GM23338 (cell line): ENCODE results near the gene CCDC92. TPM values are rescaled to one million over a fixed set of nuclear protein-coding genes. Genes with fewer than 3 reads are reported as not detected.

ENCODE experiments used
- ATAC-seq: fragments of 200-7000 bp; cut with Tn5 transposase; 3 replicates; pipeline ENCODE4 v1.9.1; 2020
- DNase-seq: peaks from one replicate; pipeline ENCODE4 v3.0.0-alpha.2; 2015; ENCODE audit warnings: low spot score
- H2AFZ ChIP-seq: fragments of 200-600 bp; sonication (generic); 2 replicates; pipeline ENCODE4 v1.8.0; 2016; ENCODE audit warnings: antibody characterized with exemption, mild to moderate bottlenecking, moderate library complexity
- H3F3A ChIP-seq: fragments of 200-600 bp; sonication (generic); replicated peaks from 2 replicates; pipeline ENCODE4 v1.8.0; 2017; ENCODE audit warnings: antibody characterized with exemption, mixed run types, low read depth
- H3K27ac ChIP-seq: fragments of 200-600 bp; sonication (generic); 2 replicates; pipeline ENCODE4 v1.6.1; 2016; ENCODE audit warnings: low read depth
- H3K27me3 ChIP-seq: fragments of 200-600 bp; sonication (generic); 2 replicates; pipeline ENCODE4 v1.8.0; 2016; ENCODE audit warnings: mild to moderate bottlenecking, mixed run types, moderate library complexity; ENCODE audit not compliant: insufficient read depth
- H3K36me3 ChIP-seq: fragments of 200-600 bp; sonication (generic); 2 replicates; pipeline ENCODE4 v1.8.0; 2016; ENCODE audit warnings: mild to moderate bottlenecking; ENCODE audit not compliant: insufficient read depth
- H3K4me1 ChIP-seq: fragments of 200-600 bp; sonication (generic); 2 replicates; pipeline ENCODE4 v1.8.0; 2016; ENCODE audit warnings: mild to moderate bottlenecking, moderate library complexity; ENCODE audit not compliant: insufficient read depth
- H3K4me2 ChIP-seq: fragments of 200-600 bp; sonication (generic); 2 replicates; pipeline ENCODE4 v1.7.1; 2017; ENCODE audit warnings: mixed run types
- H3K4me3 ChIP-seq: fragments of 200-600 bp; sonication (generic); 2 replicates; pipeline ENCODE4 v1.6.1; 2016; ENCODE audit warnings: mixed run types
- H3K79me2 ChIP-seq: fragments of 200-600 bp; sonication (generic); replicated peaks from 2 replicates; pipeline ENCODE4 v1.8.0; 2017; ENCODE audit warnings: mild to moderate bottlenecking; ENCODE audit not compliant: insufficient read depth
- H3K9me2 ChIP-seq: fragments of 200-600 bp; sonication (generic); 2 replicates; pipeline ENCODE4 v1.8.0; 2017; ENCODE audit not compliant: insufficient read depth
- H4K20me1 ChIP-seq: fragments of 200-600 bp; sonication (generic); replicated peaks from 2 replicates; pipeline ENCODE4 v1.8.0; 2017; ENCODE audit warnings: mild to moderate bottlenecking; ENCODE audit not compliant: insufficient read depth
- H3K27ac Mint-ChIP-seq: 2 replicates; pipeline ENCODE4 v1.8.0; 2020; ENCODE audit warnings: inconsistent platforms, mild to moderate bottlenecking, moderate library complexity, mixed read lengths
- H3K27me3 Mint-ChIP-seq: 3 replicates; pipeline ENCODE4 v1.8.0; 2022; ENCODE audit warnings: low read depth, mild to moderate bottlenecking, moderate library complexity, mixed read lengths, inconsistent platforms; ENCODE audit not compliant: insufficient read depth, poor library complexity
- H3K36me3 Mint-ChIP-seq: 3 replicates; pipeline ENCODE4 v1.8.0; 2021; ENCODE audit warnings: low read depth, mild to moderate bottlenecking, inconsistent platforms, moderate library complexity, mixed read lengths
- H3K4me1 Mint-ChIP-seq: 3 replicates; pipeline ENCODE4 v1.8.0; 2020; ENCODE audit warnings: mild to moderate bottlenecking, inconsistent platforms, mixed read lengths
- H3K4me3 Mint-ChIP-seq: 3 replicates; pipeline ENCODE4 v1.8.0; 2021; ENCODE audit warnings: moderate library complexity, mild to moderate bottlenecking, inconsistent platforms, mixed read lengths
- H3K9me3 Mint-ChIP-seq: 3 replicates; pipeline ENCODE4 v1.8.0; 2020; ENCODE audit warnings: moderate library complexity, mild to moderate bottlenecking, inconsistent platforms, mixed read lengths
- ETS1 ChIP-seq: IDR thresholded peaks from 2 replicates; pipeline ENCODE4 v1.6.1; 2016; ENCODE audit warnings: antibody characterized with exemption
- EZH2phosphoT487 ChIP-seq: fragments of 200-600 bp; sonication (generic); IDR thresholded peaks from one replicate; pipeline ENCODE4 v1.8.1; 2018; ENCODE audit warnings: antibody characterized with exemption; ENCODE audit not compliant: unreplicated experiment
- JUNB ChIP-seq: IDR thresholded peaks from one replicate; pipeline ENCODE4 v1.6.1; 2016; ENCODE audit warnings: antibody characterized with exemption; ENCODE audit not compliant: unreplicated experiment
- NANOG ChIP-seq: IDR thresholded peaks from 2 replicates; pipeline ENCODE4 v1.6.1; 2016; ENCODE audit warnings: antibody characterized with exemption, borderline replicate concordance
- STAT1 ChIP-seq: IDR thresholded peaks from one replicate; pipeline ENCODE4 v1.6.1; 2016; ENCODE audit warnings: antibody characterized with exemption; ENCODE audit not compliant: unreplicated experiment
- ZNF114 ChIP-seq: fragments of 250-450 bp; sonication (Bioruptor Pico); IDR thresholded peaks from 2 replicates; pipeline ENCODE4 v1.5.0; 2020; ENCODE audit warnings: mild to moderate bottlenecking, moderate library complexity
- ZNF331 ChIP-seq: fragments of 250-450 bp; sonication (Bioruptor Pico); IDR thresholded peaks from 2 replicates; pipeline ENCODE4 v1.5.0; 2020; ENCODE audit warnings: low read depth, mild to moderate bottlenecking, moderate library complexity
- polyA plus RNA-seq: library from polyadenylated mRNA; unstranded; fragments of >200 nt; fragmentation: Nextera tagmentation; extraction: Ambion mirVana; gene quantifications from 2 replicates; pipeline ENCODE4 v1.2.1, GENCODE V29; 2016
- total RNA-seq: library from RNA; depleted of rRNA; stranded (reverse); fragments of >200 nt; shearing (Covaris generic); gene quantifications from 2 replicates; pipeline ENCODE4 v1.2.3, GENCODE V29; 2014
- TF ChIP-seq, protein P1 (sequence below): IDR thresholded peaks from one replicate; pipeline ENCODE4 v1.6.1; 2018; ENCODE audit warnings: antibody characterized with exemption; ENCODE audit not compliant: unreplicated experiment
- TF ChIP-seq, protein P2 (sequence below), 2 experiments: fragments of 200-600 bp in 1 of 2; sonication (generic) in 1 of 2; conservative IDR thresholded peaks; 2 replicates each; pipeline versions ENCODE4 v1.5.1 to v1.6.1; 2016 to 2017; ENCODE audit warnings: antibody characterized with exemption in 2 of 2, low read depth in 2 of 2, mild to moderate bottlenecking in 2 of 2, moderate library complexity in 1 of 2

The CCDC92 gene
- total and polyA plus RNA-seq, 2 experiments from 2014 or later = 0.08 to 0.31 TPM

DNA sequence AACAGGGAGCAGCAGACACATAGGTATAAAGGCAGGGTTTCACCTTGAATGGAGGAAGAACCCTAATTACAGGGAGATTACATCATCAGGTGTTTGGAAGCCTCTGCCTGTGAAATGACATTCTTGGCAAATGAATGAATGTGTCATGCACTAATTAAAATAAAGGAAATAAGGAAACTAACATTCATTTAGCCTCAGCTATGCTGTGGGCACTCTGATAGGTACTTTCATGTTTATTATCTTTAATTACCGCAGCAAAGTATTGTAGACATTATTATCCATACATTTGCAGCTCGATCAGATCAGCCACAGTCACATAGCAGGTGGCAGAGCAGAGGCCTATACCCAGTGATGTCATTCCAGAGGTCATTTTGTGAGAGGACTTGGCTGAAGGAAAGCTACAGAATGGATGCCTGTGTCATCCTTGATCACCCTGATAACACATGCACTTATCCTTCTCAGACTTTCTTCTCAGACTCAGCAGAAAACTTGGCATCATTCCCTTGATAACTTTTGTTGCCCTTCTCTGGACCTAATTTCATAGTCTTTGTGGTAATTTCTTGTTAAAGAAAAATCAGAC, 18.8 kb upstream of the CCDC92 start:
- no peaks in the 10 kb centered on the region for H3K36me3 ChIP-seq
- Mint-ChIP-seq H3K4me1 (peaks cover 20% of the 10 kb centered on the region), H3K36me3 (peaks cover 11% of the 10 kb centered on the region; the same call in 2 of the 3 replicates), H3K9me3 (no peaks in the 10 kb centered on the region), H3K27me3 (no peaks in the 10 kb centered on the region), H3K4me3 (no peak overlapping the region), H3K27ac (no peak overlapping the region)
- H3K9me2 ChIP-seq = no peaks in the 10 kb centered on the region
- peaks cover 5% of the 10 kb centered on the region; the same call in 1 of the 2 replicates for H3K4me1 ChIP-seq
- H4K20me1 ChIP-seq = peaks cover 11% of the 10 kb centered on the region
- H3K4me2 ChIP-seq = no peak overlapping the region
- no peaks in the 10 kb centered on the region for H3K27me3 ChIP-seq
- H2AFZ ChIP-seq = no peak overlapping the region
- H3K79me2 ChIP-seq = 0 out of 2 replicates have a peak, but pooled peaks cover 4% of the 10 kb centered on the region
- ATAC-seq (no peak), DNase-seq (no peak)
- TF ChIP-seq ZNF114 (no peak), ETS1 (no peak), EZH2phosphoT487 (no peak), ZNF331 (CRISPR knock-in tag) (no peak), JUNB (no peak), STAT1 (no peak)
- TF ChIP-seq, protein P1, sequence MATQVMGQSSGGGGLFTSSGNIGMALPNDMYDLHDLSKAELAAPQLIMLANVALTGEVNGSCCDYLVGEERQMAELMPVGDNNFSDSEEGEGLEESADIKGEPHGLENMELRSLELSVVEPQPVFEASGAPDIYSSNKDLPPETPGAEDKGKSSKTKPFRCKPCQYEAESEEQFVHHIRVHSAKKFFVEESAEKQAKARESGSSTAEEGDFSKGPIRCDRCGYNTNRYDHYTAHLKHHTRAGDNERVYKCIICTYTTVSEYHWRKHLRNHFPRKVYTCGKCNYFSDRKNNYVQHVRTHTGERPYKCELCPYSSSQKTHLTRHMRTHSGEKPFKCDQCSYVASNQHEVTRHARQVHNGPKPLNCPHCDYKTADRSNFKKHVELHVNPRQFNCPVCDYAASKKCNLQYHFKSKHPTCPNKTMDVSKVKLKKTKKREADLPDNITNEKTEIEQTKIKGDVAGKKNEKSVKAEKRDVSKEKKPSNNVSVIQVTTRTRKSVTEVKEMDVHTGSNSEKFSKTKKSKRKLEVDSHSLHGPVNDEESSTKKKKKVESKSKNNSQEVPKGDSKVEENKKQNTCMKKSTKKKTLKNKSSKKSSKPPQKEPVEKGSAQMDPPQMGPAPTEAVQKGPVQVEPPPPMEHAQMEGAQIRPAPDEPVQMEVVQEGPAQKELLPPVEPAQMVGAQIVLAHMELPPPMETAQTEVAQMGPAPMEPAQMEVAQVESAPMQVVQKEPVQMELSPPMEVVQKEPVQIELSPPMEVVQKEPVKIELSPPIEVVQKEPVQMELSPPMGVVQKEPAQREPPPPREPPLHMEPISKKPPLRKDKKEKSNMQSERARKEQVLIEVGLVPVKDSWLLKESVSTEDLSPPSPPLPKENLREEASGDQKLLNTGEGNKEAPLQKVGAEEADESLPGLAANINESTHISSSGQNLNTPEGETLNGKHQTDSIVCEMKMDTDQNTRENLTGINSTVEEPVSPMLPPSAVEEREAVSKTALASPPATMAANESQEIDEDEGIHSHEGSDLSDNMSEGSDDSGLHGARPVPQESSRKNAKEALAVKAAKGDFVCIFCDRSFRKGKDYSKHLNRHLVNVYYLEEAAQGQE = no peak
- no peaks in the 10 kb centered on the region for H3F3A ChIP-seq
- H3K4me3 ChIP-seq = no peak overlapping the region
- H3K27ac ChIP-seq = no peak overlapping the region

DNA sequence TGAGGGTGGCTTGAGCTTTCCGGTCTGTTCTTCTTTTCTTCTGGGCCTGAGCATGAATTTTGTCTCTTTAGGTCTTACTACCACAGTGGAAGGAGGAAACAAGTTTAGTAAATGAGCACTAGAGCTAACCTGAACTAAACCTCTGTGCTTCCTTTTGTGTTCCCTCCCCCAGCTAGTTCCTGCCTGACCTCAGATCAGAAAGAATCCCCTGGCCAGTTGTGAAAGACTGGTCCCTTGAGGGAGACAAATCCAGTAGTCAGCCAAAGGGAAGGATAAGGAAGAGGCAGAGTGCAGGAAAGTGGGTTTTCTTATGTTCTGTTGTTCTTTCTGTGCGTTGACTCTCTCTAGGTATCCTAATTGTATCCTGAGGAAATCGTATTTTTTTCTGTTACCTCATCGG, 17.9 kb upstream of the CCDC92 start:
- H3K36me3 Mint-ChIP-seq = peaks cover 11% of the 10 kb centered on the region; the same call in 2 of the 3 replicates
- no peak overlapping the region for H3K4me3 ChIP-seq
- H3K27ac ChIP-seq = no peak overlapping the region
- H3K4me3 Mint-ChIP-seq = no peak overlapping the region
- H3K36me3 ChIP-seq = no peaks in the 10 kb centered on the region
- no peak overlapping the region for H3K4me2 ChIP-seq
- H3F3A ChIP-seq = no peaks in the 10 kb centered on the region
- DNase-seq = no peak
- H3K9me2 ChIP-seq = no peaks in the 10 kb centered on the region
- no peaks in the 10 kb centered on the region for H3K27me3 ChIP-seq
- no peak overlapping the region for H3K27ac Mint-ChIP-seq
- peaks cover 11% of the 10 kb centered on the region for H4K20me1 ChIP-seq
- no peaks in the 10 kb centered on the region for H3K4me1 ChIP-seq
- H3K27me3 Mint-ChIP-seq = no peaks in the 10 kb centered on the region
- no peak overlapping the region for H2AFZ ChIP-seq
- no peak for TF ChIP-seq ZNF331 (CRISPR knock-in tag)
- TF ChIP-seq, protein P2, sequence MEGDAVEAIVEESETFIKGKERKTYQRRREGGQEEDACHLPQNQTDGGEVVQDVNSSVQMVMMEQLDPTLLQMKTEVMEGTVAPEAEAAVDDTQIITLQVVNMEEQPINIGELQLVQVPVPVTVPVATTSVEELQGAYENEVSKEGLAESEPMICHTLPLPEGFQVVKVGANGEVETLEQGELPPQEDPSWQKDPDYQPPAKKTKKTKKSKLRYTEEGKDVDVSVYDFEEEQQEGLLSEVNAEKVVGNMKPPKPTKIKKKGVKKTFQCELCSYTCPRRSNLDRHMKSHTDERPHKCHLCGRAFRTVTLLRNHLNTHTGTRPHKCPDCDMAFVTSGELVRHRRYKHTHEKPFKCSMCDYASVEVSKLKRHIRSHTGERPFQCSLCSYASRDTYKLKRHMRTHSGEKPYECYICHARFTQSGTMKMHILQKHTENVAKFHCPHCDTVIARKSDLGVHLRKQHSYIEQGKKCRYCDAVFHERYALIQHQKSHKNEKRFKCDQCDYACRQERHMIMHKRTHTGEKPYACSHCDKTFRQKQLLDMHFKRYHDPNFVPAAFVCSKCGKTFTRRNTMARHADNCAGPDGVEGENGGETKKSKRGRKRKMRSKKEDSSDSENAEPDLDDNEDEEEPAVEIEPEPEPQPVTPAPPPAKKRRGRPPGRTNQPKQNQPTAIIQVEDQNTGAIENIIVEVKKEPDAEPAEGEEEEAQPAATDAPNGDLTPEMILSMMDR (conservative IDR thresholded peaks at IDR 0.05; ENCODE audit: low read depth in 2 of 2) = no peak
- TF ChIP-seq NANOG = no peak
- TF ChIP-seq EZH2phosphoT487 = no peak
- H3K9me3 Mint-ChIP-seq = no peaks in the 10 kb centered on the region
- 0 out of 2 replicates have a peak, but pooled peaks cover 8% of the 10 kb centered on the region for H3K79me2 ChIP-seq
- no peak for ATAC-seq
- H3K4me1 Mint-ChIP-seq = peaks cover 11% of the 10 kb centered on the region
